Neural cell (in vitro differentiated cells): Measurements from ENCODE around the gene PPP1R9B. TPM values are rescaled to one million over a fixed set of nuclear protein-coding genes. Genes with fewer than 3 reads are reported as not detected.

ENCODE experiments used
- H2AFZ ChIP-seq: fragments of 200-600, 300-800 bp; sonication (generic), shearing (Covaris generic); 2 replicates; pipeline ENCODE4 v1.6.0; 2014; ENCODE audit warnings: low read depth, mild to moderate bottlenecking, antibody characterized with exemption, low read length, moderate library complexity
- H3F3A ChIP-seq: fragments of 200-600 bp; shearing (Covaris generic); 2 replicates; pipeline ENCODE4 v1.6.1; 2016; ENCODE audit warnings: mild to moderate bottlenecking, moderate library complexity, mixed read lengths, antibody characterized with exemption, low read length; ENCODE audit not compliant: insufficient read depth, poor library complexity, severe bottlenecking
- H3K27ac ChIP-seq: fragments of 200-600, 300-800 bp; sonication (generic), shearing (Covaris generic); 2 replicates; pipeline ENCODE4 v1.5.1; 2014; ENCODE audit warnings: mild to moderate bottlenecking, low read length, moderate library complexity
- H3K27me3 ChIP-seq: fragments of 300-800, 200-600 bp; sonication (generic), shearing (Covaris generic); 2 replicates; pipeline ENCODE4 v1.6.0; 2014; ENCODE audit warnings: mild to moderate bottlenecking, low read depth, low read length, moderate library complexity; ENCODE audit not compliant: insufficient read depth
- H3K36me3 ChIP-seq: fragments of 300-800, 200-600 bp; sonication (generic), shearing (Covaris generic); 2 replicates; pipeline ENCODE4 v1.5.1; 2014; ENCODE audit warnings: mild to moderate bottlenecking, antibody characterized with exemption, low read length, moderate library complexity; ENCODE audit not compliant: insufficient read depth
- H3K4me2 ChIP-seq: fragments of 300-800, 200-600 bp; sonication (generic), shearing (Covaris generic); 2 replicates; pipeline ENCODE4 v1.6.0; 2014; ENCODE audit warnings: mild to moderate bottlenecking, low read length
- H3K4me3 ChIP-seq: fragments of 300-800, 200-600 bp; sonication (generic), shearing (Covaris generic); 2 replicates; pipeline ENCODE4 v1.5.1; 2014; ENCODE audit warnings: mild to moderate bottlenecking, low read length, moderate library complexity
- H3K79me2 ChIP-seq: fragments of 200-600 bp; shearing (Covaris generic); replicated peaks from 2 replicates; pipeline ENCODE4 v1.6.0; 2014; ENCODE audit warnings: mild to moderate bottlenecking, low read length, moderate library complexity; ENCODE audit not compliant: insufficient read depth
- H3K9ac ChIP-seq: fragments of 300-800, 200-600 bp; sonication (generic), shearing (Covaris generic); 2 replicates; pipeline ENCODE4 v1.6.1; 2016; ENCODE audit warnings: mild to moderate bottlenecking, low read length, mixed read lengths
- H3K9me2 ChIP-seq: fragments of 200-600 bp; shearing (Covaris generic); 2 replicates; pipeline ENCODE4 v1.6.1; 2016; ENCODE audit warnings: mild to moderate bottlenecking, low read length, mixed read lengths; ENCODE audit not compliant: insufficient read depth
- H3K9me3 ChIP-seq: fragments of 200-600, 300-800 bp; sonication (generic), shearing (Covaris generic); 2 replicates; pipeline ENCODE4 v1.6.1; 2016; ENCODE audit warnings: mild to moderate bottlenecking, mixed run types, low read length, moderate library complexity, mixed read lengths
- H4K20me1 ChIP-seq: fragments of 200-600 bp; shearing (Covaris generic); 2 replicates; pipeline ENCODE4 v1.6.1; 2016; ENCODE audit warnings: mild to moderate bottlenecking, mixed run types; ENCODE audit not compliant: insufficient read depth
- CTCF ChIP-seq: fragments of 450-650 bp; IDR thresholded peaks from 2 replicates; pipeline ENCODE4 v1.5.1; 2014; ENCODE audit warnings: antibody characterized with exemption, mild to moderate bottlenecking, moderate library complexity; ENCODE audit not compliant: poor library complexity, severe bottlenecking
- EP300 ChIP-seq: fragments of 450-650 bp; conservative IDR thresholded peaks from 2 replicates; pipeline ENCODE4 v1.6.1; 2014; ENCODE audit warnings: antibody characterized with exemption, mild to moderate bottlenecking, moderate library complexity; ENCODE audit not compliant: poor library complexity, severe bottlenecking
- EZH2 ChIP-seq: fragments of 200-600, 300-800 bp; shearing (Covaris generic), sonication (generic); IDR thresholded peaks from 2 replicates; pipeline ENCODE4 v1.6.1; 2014; ENCODE audit warnings: antibody characterized with exemption, low read length, borderline replicate concordance, mild to moderate bottlenecking; ENCODE audit not compliant: insufficient read depth, poor library complexity, severe bottlenecking
- MXI1 ChIP-seq: fragments of 450-650 bp; conservative IDR thresholded peaks from 2 replicates; pipeline ENCODE4 v1.6.1; 2014; ENCODE audit warnings: antibody characterized with exemption, mild to moderate bottlenecking; ENCODE audit not compliant: poor library complexity, severe bottlenecking
- POLR2AphosphoS5 ChIP-seq: IDR thresholded peaks from 2 replicates; pipeline ENCODE4 v1.6.1; 2012
- RAD21 ChIP-seq: fragments of 450-650 bp; conservative IDR thresholded peaks from 2 replicates; pipeline ENCODE4 v1.6.1; 2014; ENCODE audit warnings: antibody characterized with exemption, mild to moderate bottlenecking, moderate library complexity
- REST ChIP-seq: IDR thresholded peaks from 2 replicates; pipeline ENCODE4 v1.6.1; 2012; ENCODE audit warnings: borderline replicate concordance
- SMC3 ChIP-seq: fragments of 450-650 bp; conservative IDR thresholded peaks from 2 replicates; pipeline ENCODE4 v1.6.1; 2014; ENCODE audit warnings: antibody characterized with exemption, mild to moderate bottlenecking, moderate library complexity; ENCODE audit not compliant: poor library complexity
- TAF1 ChIP-seq: IDR thresholded peaks from 2 replicates; pipeline ENCODE4 v1.6.1; 2012; ENCODE audit warnings: low read depth
- polyA plus RNA-seq: library from polyadenylated mRNA; depleted of rRNA; stranded (reverse); fragments of >200 nt; gene quantifications from 2 replicates; pipeline ENCODE4 v1.2.3, GENCODE V29; 2014

Gene PPP1R9B
- polyA plus RNA-seq, 1 donor from 2014 or later = 29.2 TPM

GRCh38 chr17:50096092-50096491 is 54.4 kb downstream of the PPP1R9B start:
- H4K20me1 ChIP-seq = no peaks in the 10 kb centered on the region
- no peaks in the 10 kb centered on the region for H3K36me3 ChIP-seq
- H3K4me3 ChIP-seq = peak overlapping the region; percentile 97
- H3K9me2 ChIP-seq = no peaks in the 10 kb centered on the region
- no peaks in the 10 kb centered on the region for H3K27me3 ChIP-seq
- H3F3A ChIP-seq = no peaks in the 10 kb centered on the region
- peaks cover 9% of the 10 kb centered on the region for H3K79me2 ChIP-seq
- H2AFZ ChIP-seq = no peak overlapping the region
- no peak overlapping the region for H3K27ac ChIP-seq
- H3K9ac ChIP-seq = peak overlapping the region; percentile 78
- peak overlapping the region; percentile 72 for H3K4me2 ChIP-seq
- TF ChIP-seq MXI1 (no peak), CTCF (no peak), RAD21 (no peak), SMC3 (no peak), REST (no peak), TAF1 (no peak), EZH2 (no peak), POLR2AphosphoS5 (no peak), EP300 (no peak)
- no peaks in the 10 kb centered on the region for H3K9me3 ChIP-seq

GRCh38 chr17:50095626-50096037 is 54.8 kb downstream of the PPP1R9B start:
- TF ChIP-seq EZH2 (no peak), MXI1 (no peak), REST (no peak), POLR2AphosphoS5 (no peak), TAF1 (no peak), RAD21 (no peak), EP300 (no peak), CTCF (no peak), SMC3 (no peak)
- Histone ChIP-seq H2AFZ (peak overlapping the region; percentile 84), H3K27me3 (no peaks in the 10 kb centered on the region), H3F3A (no peaks in the 10 kb centered on the region), H3K36me3 (no peaks in the 10 kb centered on the region), H3K9me3 (no peaks in the 10 kb centered on the region), H3K79me2 (peaks cover 9% of the 10 kb centered on the region), H3K4me3 (peak overlapping the region; percentile 97), H3K4me2 (peak overlapping the region; percentile 72), H3K9me2 (no peaks in the 10 kb centered on the region), H3K9ac (peak overlapping the region; percentile 78), H3K27ac (peak overlapping the region; percentile 43), H4K20me1 (no peaks in the 10 kb centered on the region)
